Osteocyte (in vitro differentiated cells): ENCODE measurements around the gene BCL6. TPM values are rescaled to one million over a fixed set of nuclear protein-coding genes. Genes with fewer than 3 reads are reported as not detected.

Experiments
- DNase-seq: peaks from one replicate; pipeline ENCODE4 v3.0.0; 2021; ENCODE audit warnings: mixed read lengths; ENCODE audit not compliant: unreplicated experiment; ENCODE audit errors: extremely low spot score
- H3K27ac Mint-ChIP-seq: one replicate; pipeline ENCODE4 v1.8.0; 2021; ENCODE audit warnings: mild to moderate bottlenecking, mixed read lengths; ENCODE audit not compliant: unreplicated experiment
- H3K27me3 Mint-ChIP-seq: one replicate; pipeline ENCODE4 v1.8.0; 2021; ENCODE audit warnings: mixed read lengths; ENCODE audit not compliant: unreplicated experiment
- H3K36me3 Mint-ChIP-seq: one replicate; pipeline ENCODE4 v1.8.0; 2021; ENCODE audit warnings: mixed read lengths; ENCODE audit not compliant: unreplicated experiment
- H3K4me1 Mint-ChIP-seq: one replicate; pipeline ENCODE4 v1.8.0; 2021; ENCODE audit warnings: mixed read lengths; ENCODE audit not compliant: unreplicated experiment
- H3K4me3 Mint-ChIP-seq: one replicate; pipeline ENCODE4 v1.8.0; 2021; ENCODE audit warnings: mild to moderate bottlenecking, moderate library complexity, mixed read lengths; ENCODE audit not compliant: unreplicated experiment
- H3K9me3 Mint-ChIP-seq: one replicate; pipeline ENCODE4 v1.8.0; 2021; ENCODE audit warnings: mixed read lengths; ENCODE audit not compliant: unreplicated experiment
- total RNA-seq: library from RNA; stranded (reverse); gene quantifications from 2 replicates; pipeline ENCODE4 v1.2.1, GENCODE V29; 2021
- TF ChIP-seq, protein P1 (sequence below): fragments of 200-600 bp; sonication (generic); IDR thresholded peaks from 2 replicates; pipeline ENCODE4 v1.5.0; 2021; ENCODE audit warnings: antibody characterized with exemption, mild to moderate bottlenecking, moderate library complexity

Gene BCL6
- total RNA-seq, 1 donor from 2014 or later = 84.8 TPM

DNA sequence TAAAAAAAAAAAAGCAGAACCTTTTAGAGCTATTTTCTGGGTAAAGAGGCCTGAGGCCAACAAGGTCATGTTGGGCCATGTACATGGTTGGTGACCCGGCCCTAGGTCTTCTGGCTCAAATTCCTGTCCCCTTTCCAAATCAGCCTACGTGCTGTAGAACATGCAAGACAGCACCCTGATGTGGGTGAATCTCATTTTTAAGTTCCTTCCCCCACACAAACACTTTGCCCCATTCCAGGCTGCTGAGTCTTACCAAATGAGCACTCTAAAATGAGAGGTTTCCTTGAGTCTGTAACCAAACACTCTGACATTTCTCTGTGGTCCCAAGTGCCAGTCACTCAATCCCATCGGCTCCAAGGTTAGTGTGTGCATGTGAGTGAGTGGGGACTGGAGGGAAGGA is 9.4 kb downstream of the BCL6 start:
- peaks cover 26% of the 10 kb centered on the region for H3K36me3 Mint-ChIP-seq
- no peak for DNase-seq
- no peaks in the 10 kb centered on the region for H3K27me3 Mint-ChIP-seq
- H3K27ac Mint-ChIP-seq = peak overlapping the region; percentile 100
- H3K4me1 Mint-ChIP-seq = peaks cover 57% of the 10 kb centered on the region
- TF ChIP-seq, protein P1, sequence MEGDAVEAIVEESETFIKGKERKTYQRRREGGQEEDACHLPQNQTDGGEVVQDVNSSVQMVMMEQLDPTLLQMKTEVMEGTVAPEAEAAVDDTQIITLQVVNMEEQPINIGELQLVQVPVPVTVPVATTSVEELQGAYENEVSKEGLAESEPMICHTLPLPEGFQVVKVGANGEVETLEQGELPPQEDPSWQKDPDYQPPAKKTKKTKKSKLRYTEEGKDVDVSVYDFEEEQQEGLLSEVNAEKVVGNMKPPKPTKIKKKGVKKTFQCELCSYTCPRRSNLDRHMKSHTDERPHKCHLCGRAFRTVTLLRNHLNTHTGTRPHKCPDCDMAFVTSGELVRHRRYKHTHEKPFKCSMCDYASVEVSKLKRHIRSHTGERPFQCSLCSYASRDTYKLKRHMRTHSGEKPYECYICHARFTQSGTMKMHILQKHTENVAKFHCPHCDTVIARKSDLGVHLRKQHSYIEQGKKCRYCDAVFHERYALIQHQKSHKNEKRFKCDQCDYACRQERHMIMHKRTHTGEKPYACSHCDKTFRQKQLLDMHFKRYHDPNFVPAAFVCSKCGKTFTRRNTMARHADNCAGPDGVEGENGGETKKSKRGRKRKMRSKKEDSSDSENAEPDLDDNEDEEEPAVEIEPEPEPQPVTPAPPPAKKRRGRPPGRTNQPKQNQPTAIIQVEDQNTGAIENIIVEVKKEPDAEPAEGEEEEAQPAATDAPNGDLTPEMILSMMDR = no peak
- peak overlapping the region; percentile 6 for H3K4me3 Mint-ChIP-seq
- no peaks in the 10 kb centered on the region for H3K9me3 Mint-ChIP-seq

DNA sequence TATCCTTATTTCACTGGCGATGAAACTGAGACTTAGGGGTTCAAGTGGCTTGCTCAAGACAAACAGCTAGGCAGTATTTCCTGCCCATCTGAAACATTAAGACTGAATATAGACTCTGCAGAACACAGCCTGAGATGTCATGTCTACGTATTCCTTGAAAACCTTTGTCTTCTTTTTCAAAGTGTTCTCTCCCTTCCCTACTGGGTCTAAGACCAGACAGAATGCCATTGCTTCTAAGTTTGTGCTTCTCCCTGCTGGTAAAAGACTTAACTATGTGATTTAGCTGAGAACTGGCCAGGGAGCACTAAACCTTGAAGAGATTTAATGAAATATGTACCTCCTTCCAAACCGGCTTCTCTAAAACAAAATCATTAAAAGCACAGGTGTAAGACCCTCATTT is 9.9 kb downstream of the BCL6 start:
- Mint-ChIP-seq H3K27ac (peak overlapping the region; percentile 100), H3K4me3 (no peak overlapping the region), H3K27me3 (no peaks in the 10 kb centered on the region), H3K36me3 (peaks cover 30% of the 10 kb centered on the region), H3K9me3 (no peaks in the 10 kb centered on the region), H3K4me1 (peaks cover 53% of the 10 kb centered on the region)
- TF ChIP-seq, protein P1 = no peak
- DNase-seq = no peak

DNA sequence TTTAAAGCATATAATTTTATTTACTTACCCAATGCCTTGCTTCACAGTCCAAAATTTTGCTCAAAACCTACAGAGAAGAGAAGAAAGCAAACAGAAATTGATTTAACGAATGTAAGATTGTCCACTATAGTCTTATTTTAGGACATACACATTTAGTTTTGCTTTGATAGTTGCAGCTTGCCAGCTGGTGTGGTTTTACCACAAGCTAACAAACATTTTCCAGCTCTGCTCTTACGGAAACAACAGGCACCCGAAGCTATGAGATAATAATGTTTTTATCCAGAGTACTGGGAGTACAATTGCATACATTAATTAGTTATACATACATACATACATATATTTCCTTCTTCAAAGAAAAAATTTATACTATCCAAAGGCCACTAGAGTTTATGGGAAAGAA is 10.4 kb downstream of the BCL6 start:
- Mint-ChIP-seq H3K9me3 (no peaks in the 10 kb centered on the region), H3K4me3 (no peak overlapping the region), H3K27me3 (no peaks in the 10 kb centered on the region), H3K4me1 (peaks cover 48% of the 10 kb centered on the region), H3K27ac (peak overlapping the region; percentile 47), H3K36me3 (peaks cover 34% of the 10 kb centered on the region)
- TF ChIP-seq, protein P1 = no peak
- DNase-seq = no peak

DNA sequence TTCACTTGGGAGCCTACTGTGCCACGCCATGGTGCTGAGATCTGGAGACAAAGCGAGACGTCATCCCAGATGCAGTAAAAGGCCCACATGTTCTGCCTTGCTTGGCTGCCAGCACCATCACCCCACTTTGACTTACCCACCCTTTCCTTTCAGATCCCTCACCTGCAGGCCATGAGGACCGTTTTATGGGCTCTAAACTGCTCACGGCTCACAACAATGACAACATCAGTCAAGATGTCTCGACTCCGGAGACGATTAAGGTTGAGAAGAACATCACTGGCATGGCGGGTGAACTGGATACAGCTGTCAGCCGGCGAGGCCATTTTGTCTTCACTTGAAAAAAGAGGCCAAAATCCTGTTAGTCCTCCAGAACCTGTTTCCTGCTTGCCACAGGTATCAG is 11.9 kb downstream of the BCL6 start:
- Mint-ChIP-seq H3K4me1 (peaks cover 36% of the 10 kb centered on the region), H3K36me3 (peaks cover 49% of the 10 kb centered on the region), H3K9me3 (no peaks in the 10 kb centered on the region), H3K27ac (no peak overlapping the region), H3K27me3 (no peaks in the 10 kb centered on the region), H3K4me3 (no peak overlapping the region)
- TF ChIP-seq, protein P1 = no peak
- no peak for DNase-seq

DNA sequence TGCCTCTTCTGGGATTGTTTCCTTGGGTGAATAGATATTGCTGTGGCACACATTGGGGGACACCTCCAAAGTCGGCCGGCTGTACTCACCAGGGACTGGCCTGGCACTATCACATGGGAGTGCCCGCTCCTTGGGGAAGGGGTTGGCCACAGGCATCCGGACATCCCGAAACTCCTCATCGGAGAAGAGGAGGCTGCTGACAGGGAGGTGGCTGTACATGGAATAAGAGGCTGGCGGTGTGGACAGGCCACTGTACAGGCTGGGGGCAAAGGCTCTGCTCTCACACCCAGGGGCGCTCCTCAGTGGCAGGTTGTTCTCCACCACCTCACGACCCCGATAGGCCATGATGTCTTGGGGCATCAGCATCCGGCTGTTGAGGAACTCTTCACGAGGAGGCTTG is 15.7 kb downstream of the BCL6 start:
- Mint-ChIP-seq H3K27ac (no peak overlapping the region), H3K36me3 (peaks cover 84% of the 10 kb centered on the region), H3K27me3 (no peaks in the 10 kb centered on the region), H3K4me1 (peaks cover 1% of the 10 kb centered on the region), H3K9me3 (no peaks in the 10 kb centered on the region), H3K4me3 (no peak overlapping the region)
- DNase-seq = no peak
- TF ChIP-seq, protein P1 = no peak
